Endothelial cell of umbilical vein (primary cell): ENCODE data around the gene RGS1. TPM values are rescaled to one million over a fixed set of nuclear protein-coding genes. Genes with fewer than 3 reads are reported as not detected.

Source experiments
- BruUV-seq: library from RNA; stranded (reverse); fragments of 400-500 nt; replicated peaks from 2 replicates; lab custom pipeline; 2021; lab: Mats Ljungman, UMichigan
- CTCF ChIA-PET: fragments of 300-600, 350-600 bp; sonication (Branson Sonifier 250); formaldehyde crosslinking; loops from one replicate; lab custom pipeline; 2021; ENCODE audit warnings: antibody characterized with exemption, inconsistent platforms; lab: Charles Lee
- POLR2A ChIA-PET: fragments of 300-600, 350-600 bp; sonication (Branson Sonifier 250); formaldehyde crosslinking; loops from one replicate; lab custom pipeline; 2021; ENCODE audit warnings: antibody characterized with exemption, inconsistent platforms; lab: Charles Lee
- DNase-seq: peaks from one replicate; pipeline ENCODE4 v3.0.0-alpha.2; 2011; ENCODE audit warnings: low read depth, low spot score
- FAIRE-seq: peaks from 2 replicates; lab custom pipeline; 2011; peaks lifted over from hg19 to GRCh38; lab: Jason Lieb, UNC
- H2AFZ ChIP-seq: 2 replicates; pipeline ENCODE4 v1.6.0; 2012; ENCODE audit warnings: low read depth, low read length, control low read depth, inconsistent platforms
- H3K27ac ChIP-seq: 2 replicates; pipeline ENCODE4 v1.5.1; 2011; ENCODE audit warnings: low read depth, mild to moderate bottlenecking, control low read depth, low read length, moderate library complexity; ENCODE audit not compliant: insufficient read depth
- H3K27me3 ChIP-seq, 2 experiments: 2 replicates each; pipeline versions ENCODE4 v1.6.0 to v1.6.1; 2011; ENCODE audit warnings: low read length in 2 of 2, mixed read lengths in 1 of 2; ENCODE audit not compliant: control insufficient read depth in 2 of 2, insufficient read depth in 2 of 2
- H3K36me3 ChIP-seq, 2 experiments: 2 replicates in 1 of 2; 3 replicates in 1 of 2; pipeline ENCODE4 v1.5.1; 2011; ENCODE audit warnings: low read length in 2 of 2, mild to moderate bottlenecking in 1 of 2, moderate library complexity in 1 of 2; ENCODE audit not compliant: control insufficient read depth in 2 of 2, insufficient read depth in 2 of 2; ENCODE audit errors: extremely low read depth in 1 of 2
- H3K4me1 ChIP-seq: 3 replicates; pipeline ENCODE4 v1.5.1; 2011; ENCODE audit warnings: mild to moderate bottlenecking, low read length; ENCODE audit not compliant: control insufficient read depth, insufficient read depth; ENCODE audit errors: extremely low read depth
- H3K4me2 ChIP-seq: 2 replicates; pipeline ENCODE4 v1.6.1; 2011; ENCODE audit warnings: low read length, control low read depth, mixed read lengths; ENCODE audit not compliant: insufficient read depth
- H3K4me3 ChIP-seq, 3 experiments: fragments of 200-600 bp in 1 of 3; sonication (generic), shearing (Covaris generic) in 1 of 3; replicated peaks in 1 of 3; 2 replicates each; pipeline ENCODE4 v1.5.1; 2011 to 2016; ENCODE audit warnings: control low read depth in 3 of 3, low read length in 3 of 3, mild to moderate bottlenecking in 2 of 3, inconsistent platforms in 1 of 3, low read depth in 1 of 3, moderate library complexity in 1 of 3; ENCODE audit not compliant: insufficient read depth in 1 of 3
- H3K79me2 ChIP-seq: 2 replicates; pipeline ENCODE4 v1.6.0; 2012; ENCODE audit warnings: low read length, inconsistent platforms; ENCODE audit not compliant: control insufficient read depth, insufficient read depth
- H3K9ac ChIP-seq: replicated peaks from 2 replicates; pipeline ENCODE3; 2011; ENCODE audit warnings: low read length, control low read depth; ENCODE audit not compliant: insufficient read depth; ENCODE audit errors: extremely low read depth
- H3K9me1 ChIP-seq: replicated peaks from 3 replicates; pipeline ENCODE4 v1.6.0; 2011; ENCODE audit warnings: mild to moderate bottlenecking, low read length; ENCODE audit not compliant: control insufficient read depth, insufficient read depth; ENCODE audit errors: extremely low read depth
- H3K9me3 ChIP-seq: replicated peaks from 2 replicates; pipeline ENCODE4 v1.5.1; 2012; ENCODE audit warnings: low read length, inconsistent platforms; ENCODE audit not compliant: control insufficient read depth, insufficient read depth
- H4K20me1 ChIP-seq: replicated peaks from 2 replicates; pipeline ENCODE3; 2011; ENCODE audit warnings: mild to moderate bottlenecking, low read length; ENCODE audit not compliant: control insufficient read depth, insufficient read depth; ENCODE audit errors: extremely low read depth
- EZH2 ChIP-seq: IDR thresholded peaks from 2 replicates; pipeline ENCODE4 v1.6.1; 2012; ENCODE audit warnings: borderline replicate concordance, low read depth, mild to moderate bottlenecking, moderate library complexity, low read length, inconsistent platforms; ENCODE audit not compliant: severe bottlenecking
- FOS ChIP-seq: IDR thresholded peaks from 2 replicates; pipeline ENCODE4 v1.6.1; 2011; ENCODE audit warnings: mild to moderate bottlenecking, low read length, moderate library complexity, borderline replicate concordance; ENCODE audit not compliant: insufficient read depth
- GATA2 ChIP-seq: IDR thresholded peaks from 2 replicates; pipeline ENCODE4 v1.7.0; 2011; ENCODE audit warnings: low read depth, mild to moderate bottlenecking, moderate library complexity, mixed read lengths, low read length; ENCODE audit not compliant: insufficient read length, insufficient read depth
- JUN ChIP-seq: IDR thresholded peaks from 2 replicates; pipeline ENCODE4 v1.6.1; 2011; ENCODE audit warnings: borderline replicate concordance, low read depth; ENCODE audit not compliant: insufficient read length, insufficient read depth
- MYC ChIP-seq: IDR thresholded peaks from one replicate; pipeline ENCODE4 v1.6.1; 2011; ENCODE audit warnings: mild to moderate bottlenecking, low read depth, low read length
- POLR2A ChIP-seq: IDR thresholded peaks from 2 replicates; pipeline ENCODE4 v1.6.1; 2012; ENCODE audit warnings: low read depth, mild to moderate bottlenecking, control low read depth, low read length
- POLR2AphosphoS5 ChIP-seq: IDR thresholded peaks from 2 replicates; pipeline ENCODE4 v1.6.1; 2012; ENCODE audit warnings: low read depth, mild to moderate bottlenecking, control low read depth, low read length, moderate library complexity; ENCODE audit not compliant: insufficient read depth
- dilution Hi-C: fragments of 300-500 bp; cut with MboI; formaldehyde crosslinking; loops from one replicate; pipeline ENCODE4 v1.15.0; 2019; ENCODE audit warnings: low sequenced_read_pairs; ENCODE audit not compliant: extremely low pct_ligation_motif_present
- intact Hi-C: fragments of 100-400 bp; cut with micrococcal nuclease; formaldehyde crosslinking; loops from one replicate; pipeline ENCODE4 v1.10.0; 2022
- polyA plus RNA-seq, 4 experiments: library from polyadenylated mRNA; depleted of rRNA in 3 of 4; stranded (reverse) in 3 of 4; unstranded in 1 of 4; fragments of >200 nt; gene quantifications; 2 replicates each; pipeline versions ENCODE4 v1.2.1 to v1.2.3, GENCODE V29; 2011 to 2012; ENCODE audit warnings: missing spikeins in 1 of 4
- total RNA-seq: library from RNA; stranded (reverse); gene quantifications from 2 replicates; pipeline ENCODE4 v1.2.3, GENCODE V29; 2021
- TF ChIP-seq, protein P1 (sequence below): IDR thresholded peaks from 2 replicates; pipeline ENCODE4 v1.6.1; 2011; ENCODE audit not compliant: insufficient read depth, insufficient read length
- TF ChIP-seq, protein P2 (sequence below), 2 donors: IDR thresholded peaks; 1 replicate in 1 of 2; 2 replicates in 1 of 2; pipeline ENCODE4 v1.5.1; 2011; ENCODE audit warnings: low read length in 2 of 2, mild to moderate bottlenecking in 2 of 2, moderate library complexity in 2 of 2, control low read depth in 1 of 2, inconsistent platforms in 1 of 2, low read depth in 1 of 2; ENCODE audit not compliant: insufficient read depth in 1 of 2; ENCODE audit errors: extremely low read depth in 1 of 2

The RGS1 gene
- total and polyA plus RNA-seq, 2 donors (not counting 3 experiments of a cell fraction or from before 2014, with no cell fraction given), result not detected

DNA sequence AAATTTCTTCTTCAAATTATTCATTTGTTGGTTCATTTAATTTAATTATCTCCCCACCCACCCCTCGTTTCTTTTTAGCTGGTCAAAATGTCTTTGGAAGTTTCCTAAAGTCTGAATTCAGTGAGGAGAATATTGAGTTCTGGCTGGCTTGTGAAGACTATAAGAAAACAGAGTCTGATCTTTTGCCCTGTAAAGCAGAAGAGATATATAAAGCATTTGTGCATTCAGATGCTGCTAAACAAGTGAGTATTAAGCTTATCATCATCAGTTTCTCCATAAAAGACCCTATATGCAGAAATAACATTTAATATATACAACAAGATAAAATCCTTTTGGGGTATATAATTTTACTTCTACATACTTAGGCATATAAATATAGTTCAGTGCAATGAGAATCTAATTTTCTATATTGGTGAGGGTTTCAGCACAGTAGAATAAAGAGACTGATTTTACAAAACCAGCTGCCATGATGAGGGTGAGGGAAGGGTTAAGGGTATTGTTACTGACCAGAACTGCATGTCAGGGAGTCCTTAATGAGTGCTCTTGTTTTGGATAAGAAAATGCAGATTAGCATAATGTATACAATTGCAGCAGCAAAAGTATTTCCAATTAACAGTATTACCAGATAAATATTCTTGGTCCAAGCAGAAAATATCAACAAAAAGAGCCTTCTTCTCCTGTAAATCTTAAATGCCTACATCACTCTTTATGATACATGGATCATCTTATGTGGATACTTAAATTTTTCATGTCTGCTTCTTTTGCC is 2.8 kb downstream of the RGS1 start:
- CTCF ChIA-PET, result interaction anchor here (1.0 to 7.2 kb wide), 4 partner anchors 10 to 102 kb away, joined by 4 to 128 read pairs (median 18); no protein-coding TSS in a partner anchor

More for the DNA sequence above, 2.8 kb downstream of the RGS1 start:
- Histone ChIP-seq H3K4me1 (no peaks in the 10 kb centered on the region), H3K4me2 (no peak overlapping the region), H3K36me3 (no peaks in the 10 kb centered on the region), H4K20me1 (no peaks in the 10 kb centered on the region), H3K4me3 (no peak overlapping the region), H2AFZ (no peak overlapping the region), H3K9me1 (no peaks in the 10 kb centered on the region), H3K9me3 (no peaks in the 10 kb centered on the region), H3K9ac (no peak overlapping the region), H3K27me3 (no peaks in the 10 kb centered on the region), H3K27ac (no peak overlapping the region), H3K79me2 (no peaks in the 10 kb centered on the region)
- intact Hi-C loops (no loop called here), dilution Hi-C loops (loop anchor here (25.0 kb wide), 1 partner anchor 91 kb away; no protein-coding TSS in a partner anchor)
- DNase-seq, result no peak
- BruUV-seq, result no TSS peak
- no peak for FAIRE-seq
- TF ChIP-seq, protein P1, sequence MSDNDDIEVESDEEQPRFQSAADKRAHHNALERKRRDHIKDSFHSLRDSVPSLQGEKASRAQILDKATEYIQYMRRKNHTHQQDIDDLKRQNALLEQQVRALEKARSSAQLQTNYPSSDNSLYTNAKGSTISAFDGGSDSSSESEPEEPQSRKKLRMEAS, result no peak
- no peak for TF ChIP-seq EZH2
- TF ChIP-seq POLR2A, result no peak
- TF ChIP-seq GATA2, result no peak
- TF ChIP-seq JUN, result no peak
- TF ChIP-seq MYC, result no peak
- TF ChIP-seq, protein P2, sequence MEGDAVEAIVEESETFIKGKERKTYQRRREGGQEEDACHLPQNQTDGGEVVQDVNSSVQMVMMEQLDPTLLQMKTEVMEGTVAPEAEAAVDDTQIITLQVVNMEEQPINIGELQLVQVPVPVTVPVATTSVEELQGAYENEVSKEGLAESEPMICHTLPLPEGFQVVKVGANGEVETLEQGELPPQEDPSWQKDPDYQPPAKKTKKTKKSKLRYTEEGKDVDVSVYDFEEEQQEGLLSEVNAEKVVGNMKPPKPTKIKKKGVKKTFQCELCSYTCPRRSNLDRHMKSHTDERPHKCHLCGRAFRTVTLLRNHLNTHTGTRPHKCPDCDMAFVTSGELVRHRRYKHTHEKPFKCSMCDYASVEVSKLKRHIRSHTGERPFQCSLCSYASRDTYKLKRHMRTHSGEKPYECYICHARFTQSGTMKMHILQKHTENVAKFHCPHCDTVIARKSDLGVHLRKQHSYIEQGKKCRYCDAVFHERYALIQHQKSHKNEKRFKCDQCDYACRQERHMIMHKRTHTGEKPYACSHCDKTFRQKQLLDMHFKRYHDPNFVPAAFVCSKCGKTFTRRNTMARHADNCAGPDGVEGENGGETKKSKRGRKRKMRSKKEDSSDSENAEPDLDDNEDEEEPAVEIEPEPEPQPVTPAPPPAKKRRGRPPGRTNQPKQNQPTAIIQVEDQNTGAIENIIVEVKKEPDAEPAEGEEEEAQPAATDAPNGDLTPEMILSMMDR (IDR thresholded peaks at IDR 0.05; ENCODE audit: extremely low read depth in 1 of 2, insufficient read depth in 1 of 2, low read depth in 1 of 2, low read length in 2 of 2), result no peak
- no peak for TF ChIP-seq FOS
- TF ChIP-seq POLR2AphosphoS5, result no peak
- POLR2A ChIA-PET, result no interaction called here
